SU-DHL-6 (cell line): ENCODE measurements around the gene C15orf40.
A peak's percentile ranks its signal among the peaks of the same experiment; 100 is the strongest.

Experiments
- H2AFZ ChIP-seq: fragments of 200-600 bp; sonication (generic); 2 replicates; pipeline ENCODE4 v1.6.1; 2014; ENCODE audit warnings: low read depth, mild to moderate bottlenecking, moderate library complexity, mixed read lengths, antibody characterized with exemption, low read length; ENCODE audit not compliant: severe bottlenecking
- H3F3A ChIP-seq: fragments of 200-600 bp; shearing (Covaris generic); 2 replicates; pipeline ENCODE4 v1.6.0; 2016; ENCODE audit warnings: antibody characterized with exemption, mild to moderate bottlenecking; ENCODE audit not compliant: insufficient read depth
- H3K27ac ChIP-seq: fragments of 200-600 bp; sonication (generic); 2 replicates; pipeline ENCODE4 v1.5.1; 2016; ENCODE audit warnings: low read depth, mild to moderate bottlenecking, low read length, moderate library complexity, mixed read lengths
- H3K27me3 ChIP-seq: fragments of 200-600 bp; sonication (generic), shearing (Covaris generic); 2 replicates; pipeline ENCODE4 v1.6.0; 2014; ENCODE audit warnings: mild to moderate bottlenecking, low read length
- H3K36me3 ChIP-seq: fragments of 200-600 bp; sonication (generic); 2 replicates; pipeline ENCODE4 v1.6.1; 2014; ENCODE audit warnings: mild to moderate bottlenecking, low read length, mixed read lengths
- H3K4me2 ChIP-seq: fragments of 300-600, 200-600 bp; shearing (Covaris generic), sonication (generic); 2 replicates; pipeline ENCODE4 v1.6.0; 2014; ENCODE audit warnings: low read length, low read depth, mild to moderate bottlenecking; ENCODE audit not compliant: poor library complexity, severe bottlenecking
- H3K4me3 ChIP-seq: fragments of 200-600 bp; sonication (generic); 2 replicates; pipeline ENCODE4 v1.5.1; 2014; ENCODE audit warnings: antibody characterized with exemption, low read length, mild to moderate bottlenecking, mixed read lengths; ENCODE audit not compliant: insufficient read depth, poor library complexity, severe bottlenecking
- H3K79me2 ChIP-seq: fragments of 200-600 bp; sonication (generic); 2 replicates; pipeline ENCODE4 v1.6.1; 2014; ENCODE audit warnings: mild to moderate bottlenecking, low read length, moderate library complexity; ENCODE audit not compliant: insufficient read depth
- H3K9ac ChIP-seq: fragments of 200-600 bp; sonication (generic); 2 replicates; pipeline ENCODE4 v1.7.0; 2014; ENCODE audit warnings: mild to moderate bottlenecking, low read length
- H3K9me2 ChIP-seq: fragments of 200-600 bp; sonication (generic); replicated peaks from 2 replicates; pipeline ENCODE4 v1.6.1; 2014; ENCODE audit warnings: low read length; ENCODE audit not compliant: insufficient read depth
- H3K9me3 ChIP-seq: fragments of 200-600 bp; sonication (generic); 2 replicates; pipeline ENCODE4 v1.6.1; 2014; ENCODE audit warnings: low read length, mixed read lengths; ENCODE audit not compliant: insufficient read depth
- H4K20me1 ChIP-seq: fragments of 200-600 bp; sonication (generic); 2 replicates; pipeline ENCODE4 v1.6.1; 2014; ENCODE audit warnings: low read depth, mild to moderate bottlenecking, antibody characterized with exemption, low read length, moderate library complexity, mixed read lengths
- CTCF ChIP-seq: fragments of 200-600 bp; sonication (generic); IDR thresholded peaks from one replicate; pipeline ENCODE4 v1.5.1; 2017; ENCODE audit warnings: antibody characterized with exemption, mild to moderate bottlenecking, low read length, moderate library complexity; ENCODE audit not compliant: insufficient read depth, poor library complexity, severe bottlenecking
- EZH2phosphoT487 ChIP-seq: fragments of 200-600 bp; sonication (generic), shearing (Covaris generic); conservative IDR thresholded peaks from 2 replicates; pipeline ENCODE4 v1.6.1; 2018; ENCODE audit warnings: mild to moderate bottlenecking, antibody characterized with exemption, low read length, moderate library complexity, mixed read lengths

C15orf40 gene

DNA sequence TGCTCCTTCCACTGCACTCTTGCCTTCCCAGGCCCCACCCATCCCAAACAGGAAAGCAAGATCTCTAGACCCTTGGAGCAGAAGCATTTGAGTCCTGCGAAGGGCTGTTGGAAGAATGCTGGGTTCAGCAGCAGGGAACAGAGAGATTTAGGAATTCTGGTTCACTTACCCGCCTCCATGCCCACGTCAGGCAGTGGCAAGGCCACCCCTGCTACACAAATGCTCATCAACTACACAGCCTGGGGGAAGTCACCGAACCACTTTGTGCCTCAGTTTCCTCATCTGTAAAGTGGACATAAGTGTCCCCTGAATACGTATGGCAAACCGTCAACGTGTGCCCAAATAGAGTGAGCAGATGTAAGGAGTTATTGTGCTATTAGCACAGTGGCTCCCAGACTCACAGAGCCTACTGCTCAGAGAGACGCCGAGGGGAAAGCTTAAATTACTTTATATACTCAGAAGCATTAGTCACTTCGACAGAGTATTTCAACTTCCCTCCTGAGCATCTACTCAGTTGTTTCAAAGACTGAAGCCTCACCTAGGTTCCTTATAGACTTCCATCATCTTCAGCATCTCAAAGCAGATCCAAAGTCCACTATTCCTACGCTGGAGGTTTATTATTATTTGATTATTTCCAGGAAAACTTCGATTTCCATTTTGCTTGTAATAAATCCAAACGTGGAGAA is 59.8 kb downstream of the C15orf40 start:
- H2AFZ ChIP-seq = no peak overlapping the region
- H4K20me1 ChIP-seq = no peaks in the 10 kb centered on the region
- H3K79me2 ChIP-seq = no peaks in the 10 kb centered on the region
- TF ChIP-seq CTCF (no peak), EZH2phosphoT487 (no peak)
- no peaks in the 10 kb centered on the region for H3K27me3 ChIP-seq
- no peak overlapping the region for H3K4me3 ChIP-seq
- H3F3A ChIP-seq = no peaks in the 10 kb centered on the region
- no peaks in the 10 kb centered on the region for H3K9me2 ChIP-seq
- no peak overlapping the region for H3K27ac ChIP-seq
- no peak overlapping the region for H3K9ac ChIP-seq
- no peaks in the 10 kb centered on the region for H3K9me3 ChIP-seq
- H3K36me3 ChIP-seq = no peaks in the 10 kb centered on the region
- peak overlapping the region; percentile 21 for H3K4me2 ChIP-seq

GRCh38 chr15:82950746-82951370 is 60.6 kb downstream of the C15orf40 start:
- no peaks in the 10 kb centered on the region for H3F3A ChIP-seq
- no peak overlapping the region for H3K4me2 ChIP-seq
- H3K9ac ChIP-seq = no peak overlapping the region
- H3K4me3 ChIP-seq = no peak overlapping the region
- H3K27ac ChIP-seq = no peak overlapping the region
- no peaks in the 10 kb centered on the region for H3K9me2 ChIP-seq
- H4K20me1 ChIP-seq = no peaks in the 10 kb centered on the region
- no peaks in the 10 kb centered on the region for H3K9me3 ChIP-seq
- H2AFZ ChIP-seq = no peak overlapping the region
- no peaks in the 10 kb centered on the region for H3K27me3 ChIP-seq
- no peaks in the 10 kb centered on the region for H3K36me3 ChIP-seq
- TF ChIP-seq EZH2phosphoT487 = no peak
- no peak for TF ChIP-seq CTCF
- no peaks in the 10 kb centered on the region for H3K79me2 ChIP-seq

- no peaks in the 10 kb centered on the region for H3F3A ChIP-seq
- no peak overlapping the region for H3K27ac ChIP-seq
- no peak overlapping the region for H3K9ac ChIP-seq
Measured at GRCh38 chr15:82950295-82950694, 61.1 kb downstream of the C15orf40 start.

More at GRCh38 chr15:82950295-82950694, 61.1 kb downstream of the C15orf40 start:
- Histone ChIP-seq H3K36me3 (no peaks in the 10 kb centered on the region), H3K79me2 (no peaks in the 10 kb centered on the region), H3K27me3 (no peaks in the 10 kb centered on the region), H2AFZ (no peak overlapping the region), H3K4me3 (no peak overlapping the region), H3K9me2 (no peaks in the 10 kb centered on the region), H3K9me3 (no peaks in the 10 kb centered on the region), H3K4me2 (no peak overlapping the region), H4K20me1 (no peaks in the 10 kb centered on the region)
- no peak for TF ChIP-seq CTCF
- no peak for TF ChIP-seq EZH2phosphoT487
